ENCODE results near the gene EZR. TPM values are rescaled to one million over a fixed set of nuclear protein-coding genes. Genes with fewer than 3 reads are reported as not detected.
A peak's percentile ranks its signal among the peaks of the same experiment; 100 is the strongest.
"Not testable (repeated sequence)": the region's sequence is repeated elsewhere in the genome, so short reads cannot be mapped to it uniquely, and the experiment has no call there.

Gene EZR
- total and polyA plus RNA-seq, 2 of the 13 experiments (the other 11 are each of a cell fraction or from before 2014, with no cell fraction given): 34.7 to 60.3 TPM

DNA sequence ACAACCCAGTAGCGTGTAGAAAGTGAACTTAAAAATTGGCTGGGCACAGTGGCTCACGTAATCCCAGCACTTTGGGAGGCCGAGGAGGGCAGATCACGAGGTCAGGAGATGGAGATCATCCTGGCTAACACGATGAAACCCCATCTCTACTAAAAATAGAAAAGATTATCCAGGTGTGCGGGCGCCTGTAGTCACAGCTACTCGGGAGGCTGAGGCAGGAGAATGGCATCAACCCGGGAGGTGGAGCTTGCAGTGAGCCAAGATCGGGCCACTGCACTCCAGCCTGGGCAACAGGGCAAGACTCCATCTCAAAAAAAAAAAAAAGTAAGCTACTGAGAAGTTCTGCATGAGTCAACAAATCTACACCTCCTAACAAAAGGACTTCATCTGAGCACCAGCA lies 26.7 kb downstream of the EZR start:
- H3K36me3 ChIP-seq (replicated peaks in 1 of 2; ENCODE audit: control insufficient read depth in 1 of 2, insufficient read depth in 2 of 2, low read length in 2 of 2): peaks cover 6 to 16% of the 10 kb centered on the region in 2 experiments; a peak in 4 of 5 replicates
- peaks cover 41% of the 10 kb centered on the region for H3K79me2 ChIP-seq (ENCODE audit: insufficient read depth, low read length)
- H3K27ac ChIP-seq (ENCODE audit: extremely low read length, insufficient read depth, low read length); BruUV-seq (replicated peaks); H3K4me2 ChIP-seq (ENCODE audit: low read depth, low read length); FAIRE-seq; H2AFZ ChIP-seq (ENCODE audit: low read length); H4K20me1 ChIP-seq (ENCODE audit: insufficient read depth, low read length); POLR2A ChIA-PET; H3K9me3 ChIP-seq (ENCODE audit: low read length); in situ Hi-C loops (cut with HindIII; ENCODE audit: extremely low pct_ligation_motif_present, low pct_unique_long_range_greater_than_20kb); DNase-seq (ENCODE audit: low spot score); H3K27me3 ChIP-seq (ENCODE audit: control insufficient read depth in 1 of 2, insufficient read depth in 2 of 2, low read length in 2 of 2); H3K9ac ChIP-seq (ENCODE audit: insufficient read depth, low read depth, low read length); H3K4me3 ChIP-seq (replicated peaks in 1 of 3; ENCODE audit: insufficient read depth in 1 of 3, low read depth in 2 of 3, low read length in 3 of 3); ATAC-seq: not testable (repeated sequence)
- CTCF ChIA-PET (ENCODE audit: low intra/inter-chr PET ratio, low total read pairs): interaction anchor here (2.8 kb wide), 1 partner anchor 180 kb away, joined by 19 read pairs; no protein-coding TSS in a partner anchor
- intact Hi-C loops (cut with micrococcal nuclease; ENCODE audit: unreplicated experiment): loop anchor here (5.0 kb wide), 1 partner anchor 85 kb away; no protein-coding TSS in a partner anchor
- peaks cover 36% of the 10 kb centered on the region for H3K4me1 ChIP-seq (ENCODE audit: insufficient read depth, low read length)
- WGBS (ENCODE audit: low lambda C conversion rate): 88% methylated on average over 10 of the region's 10 CpGs

DNA sequence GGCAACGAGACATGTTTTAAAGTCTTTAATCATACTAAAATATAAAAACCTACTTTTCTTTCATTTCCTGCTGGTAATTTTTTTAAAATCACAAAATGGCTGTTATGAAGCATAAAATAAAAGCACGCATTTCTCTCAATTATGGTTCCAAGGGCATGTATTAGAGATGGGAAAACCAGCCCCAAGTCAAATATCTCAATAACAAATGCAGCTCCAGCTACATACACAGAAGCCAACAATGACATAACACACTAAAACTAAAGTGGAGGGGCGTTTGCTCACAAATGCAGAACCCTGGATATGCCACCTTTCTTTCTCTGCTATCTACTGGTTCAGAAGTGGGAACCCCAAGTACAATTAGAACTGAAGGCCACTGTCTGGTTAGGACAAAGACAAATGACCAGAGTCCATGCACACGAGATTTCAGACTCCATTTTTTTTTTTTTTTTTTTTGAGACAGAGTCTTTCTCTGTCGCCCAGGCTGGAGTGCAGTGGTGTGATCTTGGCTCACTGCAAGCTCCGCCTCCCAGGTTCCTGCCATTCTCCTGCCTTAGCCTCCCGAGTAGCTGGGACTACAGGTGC lies 27.8 kb downstream of the EZR start:
- WGBS (ENCODE audit: low lambda C conversion rate): 74% methylated on average over 7 of the region's 7 CpGs
- peak; percentile 49 for ATAC-seq
- DNase-seq (ENCODE audit: low spot score): peak; percentile 24
- Histone ChIP-seq H3K4me3 (replicated peaks in 1 of 3; ENCODE audit: insufficient read depth in 1 of 3, low read depth in 2 of 3, low read length in 3 of 3) (no peak overlapping the region), H3K4me2 (ENCODE audit: low read depth, low read length) (no peak overlapping the region), H3K4me1 (ENCODE audit: insufficient read depth, low read length) (peaks cover 31% of the 10 kb centered on the region), H3K79me2 (ENCODE audit: insufficient read depth, low read length) (peaks cover 31% of the 10 kb centered on the region), H3K9ac (ENCODE audit: insufficient read depth, low read depth, low read length) (no peak overlapping the region), H3K9me3 (ENCODE audit: low read length) (no peaks in the 10 kb centered on the region), H3K27ac (ENCODE audit: extremely low read length, insufficient read depth, low read length) (peak overlapping the region; percentile 45), H2AFZ (ENCODE audit: low read length) (no peak overlapping the region), H3K27me3 (ENCODE audit: control insufficient read depth in 1 of 2, insufficient read depth in 2 of 2, low read length in 2 of 2) (no peaks in the 10 kb centered on the region), H4K20me1 (ENCODE audit: insufficient read depth, low read length) (0 out of 2 replicates have a peak, but pooled peaks cover 3% of the 10 kb centered on the region), H3K36me3 (replicated peaks in 1 of 2; ENCODE audit: control insufficient read depth in 1 of 2, insufficient read depth in 2 of 2, low read length in 2 of 2) (peaks cover 7 to 28% of the 10 kb centered on the region in 2 experiments)
- CTCF ChIA-PET (ENCODE audit: low intra/inter-chr PET ratio, low total read pairs): no interaction called here
- no peak for FAIRE-seq
- intact Hi-C loops (cut with micrococcal nuclease; ENCODE audit: unreplicated experiment) (loop anchor here (5.0 kb wide), 1 partner anchor 84 kb away; no protein-coding TSS in a partner anchor), in situ Hi-C loops (cut with HindIII; ENCODE audit: extremely low pct_ligation_motif_present, low pct_unique_long_range_greater_than_20kb) (no loop called here)
- POLR2A ChIA-PET: no interaction called here
- BruUV-seq (replicated peaks): no TSS peak
- TF ChIP-seq ZNF589 (CRISPR knock-in tag; conservative IDR thresholded peaks at IDR 0.05): no peak
- no peak for TF ChIP-seq ZNF451 (CRISPR knock-in tag; IDR thresholded peaks at IDR 0.05)
- TF ChIP-seq ZBTB38 (CRISPR knock-in tag; IDR thresholded peaks at IDR 0.05): no peak
- no peak for TF ChIP-seq NFIB (CRISPR knock-in tag; IDR thresholded peaks at IDR 0.05; ENCODE audit: borderline replicate concordance)
- no peak for TF ChIP-seq PAWR (CRISPR knock-in tag; IDR thresholded peaks at IDR 0.05; ENCODE audit: borderline replicate concordance)
- peak; percentile 15; the same call in 1 of the 2 replicates for TF ChIP-seq ARID5B (CRISPR knock-in tag; IDR thresholded peaks at IDR 0.05)
- TF ChIP-seq NKX3-1 (CRISPR knock-in tag; IDR thresholded peaks at IDR 0.05): no peak
- TF ChIP-seq MYNN (CRISPR knock-in tag; IDR thresholded peaks at IDR 0.05; ENCODE audit: low read depth): no peak
- no peak for TF ChIP-seq ZNF468 (CRISPR knock-in tag; IDR thresholded peaks at IDR 0.05)
- TF ChIP-seq, protein P1, sequence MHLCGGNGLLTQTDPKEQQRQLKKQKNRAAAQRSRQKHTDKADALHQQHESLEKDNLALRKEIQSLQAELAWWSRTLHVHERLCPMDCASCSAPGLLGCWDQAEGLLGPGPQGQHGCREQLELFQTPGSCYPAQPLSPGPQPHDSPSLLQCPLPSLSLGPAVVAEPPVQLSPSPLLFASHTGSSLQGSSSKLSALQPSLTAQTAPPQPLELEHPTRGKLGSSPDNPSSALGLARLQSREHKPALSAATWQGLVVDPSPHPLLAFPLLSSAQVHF (CRISPR knock-in tag; IDR thresholded peaks at IDR 0.05): no peak
- no peak for TF ChIP-seq EZH2 (conservative IDR thresholded peaks at IDR 0.05; ENCODE audit: low read depth, low read length)
- no peak for TF ChIP-seq ELF3 (CRISPR knock-in tag; IDR thresholded peaks at IDR 0.05)
